ENCODE results near the gene C21orf58.

Gene C21orf58

GRCh38 chr21:46289655-46290179 lies 34.0 kb downstream of the C21orf58 start:
- no peak for DNase-seq

GRCh38 chr21:46287541-46287940 lies 36.1 kb downstream of the C21orf58 start:
- DNase-seq, result no peak

GRCh38 chr21:46286648-46287002 lies 37.0 kb downstream of the C21orf58 start:
- no peak for DNase-seq

- peak; percentile 88 to 90 for DNase-seq
These were observed 37.7 kb downstream of the C21orf58 start, which contains the start of gene YBEY for GRCh38 chr21:46285761-46286647. YBEY (plus strand) TSS chr21:46286342; CDS start chr21:46286914, 572 bp downstream.

GRCh38 chr21:46285206-46285661 lies 38.4 kb downstream of the C21orf58 start, which contains the start of gene MCM3AP:
MCM3AP (minus strand) TSS chr21:46285611; CDS start chr21:46285286, 325 bp downstream.
- no peak for DNase-seq

GRCh38 chr21:46284733-46285132 lies 38.9 kb downstream of the C21orf58 start:
- DNase-seq, result no peak

GRCh38 chr21:46284077-46284644 lies 39.5 kb downstream of the C21orf58 start:
- no peak for DNase-seq

- DNase-seq, result no peak
These were observed 48.8 kb downstream of the C21orf58 start for GRCh38 chr21:46274797-46275390.

- DNase-seq, result no peak
These were observed 50.3 kb downstream of the C21orf58 start for GRCh38 chr21:46273341-46273740.

- DNase-seq, result no peak
These were observed 54.2 kb downstream of the C21orf58 start for GRCh38 chr21:46269466-46269865.

GRCh38 chr21:46268371-46268770 lies 55.3 kb downstream of the C21orf58 start:
- DNase-seq, result no peak

- no peak for DNase-seq
These were observed 56.7 kb downstream of the C21orf58 start for GRCh38 chr21:46266946-46267345.

- no peak for DNase-seq
These were observed 57.7 kb downstream of the C21orf58 start for GRCh38 chr21:46265736-46266525.

- DNase-seq, result peak in 1 of 2 experiments; percentile 20
These were observed 59.0 kb downstream of the C21orf58 start for GRCh38 chr21:46264690-46265144.

- DNase-seq, result no peak
These were observed 59.5 kb downstream of the C21orf58 start for GRCh38 chr21:46264046-46264689.

GRCh38 chr21:46256501-46256994 lies 67.1 kb downstream of the C21orf58 start:
- DNase-seq, result no peak

GRCh38 chr21:46255758-46256337 lies 67.8 kb downstream of the C21orf58 start:
- no peak for DNase-seq

GRCh38 chr21:46255166-46255565 lies 68.5 kb downstream of the C21orf58 start:
- no peak for DNase-seq

- no peak for DNase-seq
These were observed 69.3 kb downstream of the C21orf58 start for GRCh38 chr21:46254208-46254975.

GRCh38 chr21:46253610-46254124 lies 70.0 kb downstream of the C21orf58 start:
- peak; percentile 24 to 45 for DNase-seq

All from activated CD4-positive, alpha-beta T cell treated with anti-CD3 and anti-CD28 coated beads, Interleukin-2, amount 50 U/mL, for 48 hours (primary cell).